ENCODE results near the gene ZNF827.

GRCh38 chr4:145819101-145819852 is 119.3 kb downstream of the ZNF827 start:
- TF ChIP-seq, protein P1, sequence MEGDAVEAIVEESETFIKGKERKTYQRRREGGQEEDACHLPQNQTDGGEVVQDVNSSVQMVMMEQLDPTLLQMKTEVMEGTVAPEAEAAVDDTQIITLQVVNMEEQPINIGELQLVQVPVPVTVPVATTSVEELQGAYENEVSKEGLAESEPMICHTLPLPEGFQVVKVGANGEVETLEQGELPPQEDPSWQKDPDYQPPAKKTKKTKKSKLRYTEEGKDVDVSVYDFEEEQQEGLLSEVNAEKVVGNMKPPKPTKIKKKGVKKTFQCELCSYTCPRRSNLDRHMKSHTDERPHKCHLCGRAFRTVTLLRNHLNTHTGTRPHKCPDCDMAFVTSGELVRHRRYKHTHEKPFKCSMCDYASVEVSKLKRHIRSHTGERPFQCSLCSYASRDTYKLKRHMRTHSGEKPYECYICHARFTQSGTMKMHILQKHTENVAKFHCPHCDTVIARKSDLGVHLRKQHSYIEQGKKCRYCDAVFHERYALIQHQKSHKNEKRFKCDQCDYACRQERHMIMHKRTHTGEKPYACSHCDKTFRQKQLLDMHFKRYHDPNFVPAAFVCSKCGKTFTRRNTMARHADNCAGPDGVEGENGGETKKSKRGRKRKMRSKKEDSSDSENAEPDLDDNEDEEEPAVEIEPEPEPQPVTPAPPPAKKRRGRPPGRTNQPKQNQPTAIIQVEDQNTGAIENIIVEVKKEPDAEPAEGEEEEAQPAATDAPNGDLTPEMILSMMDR (conservative IDR thresholded peaks at IDR 0.05; ENCODE audit: low read depth in 2 of 2), result no peak
- TF ChIP-seq, protein P2, sequence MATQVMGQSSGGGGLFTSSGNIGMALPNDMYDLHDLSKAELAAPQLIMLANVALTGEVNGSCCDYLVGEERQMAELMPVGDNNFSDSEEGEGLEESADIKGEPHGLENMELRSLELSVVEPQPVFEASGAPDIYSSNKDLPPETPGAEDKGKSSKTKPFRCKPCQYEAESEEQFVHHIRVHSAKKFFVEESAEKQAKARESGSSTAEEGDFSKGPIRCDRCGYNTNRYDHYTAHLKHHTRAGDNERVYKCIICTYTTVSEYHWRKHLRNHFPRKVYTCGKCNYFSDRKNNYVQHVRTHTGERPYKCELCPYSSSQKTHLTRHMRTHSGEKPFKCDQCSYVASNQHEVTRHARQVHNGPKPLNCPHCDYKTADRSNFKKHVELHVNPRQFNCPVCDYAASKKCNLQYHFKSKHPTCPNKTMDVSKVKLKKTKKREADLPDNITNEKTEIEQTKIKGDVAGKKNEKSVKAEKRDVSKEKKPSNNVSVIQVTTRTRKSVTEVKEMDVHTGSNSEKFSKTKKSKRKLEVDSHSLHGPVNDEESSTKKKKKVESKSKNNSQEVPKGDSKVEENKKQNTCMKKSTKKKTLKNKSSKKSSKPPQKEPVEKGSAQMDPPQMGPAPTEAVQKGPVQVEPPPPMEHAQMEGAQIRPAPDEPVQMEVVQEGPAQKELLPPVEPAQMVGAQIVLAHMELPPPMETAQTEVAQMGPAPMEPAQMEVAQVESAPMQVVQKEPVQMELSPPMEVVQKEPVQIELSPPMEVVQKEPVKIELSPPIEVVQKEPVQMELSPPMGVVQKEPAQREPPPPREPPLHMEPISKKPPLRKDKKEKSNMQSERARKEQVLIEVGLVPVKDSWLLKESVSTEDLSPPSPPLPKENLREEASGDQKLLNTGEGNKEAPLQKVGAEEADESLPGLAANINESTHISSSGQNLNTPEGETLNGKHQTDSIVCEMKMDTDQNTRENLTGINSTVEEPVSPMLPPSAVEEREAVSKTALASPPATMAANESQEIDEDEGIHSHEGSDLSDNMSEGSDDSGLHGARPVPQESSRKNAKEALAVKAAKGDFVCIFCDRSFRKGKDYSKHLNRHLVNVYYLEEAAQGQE (IDR thresholded peaks at IDR 0.05; ENCODE audit: unreplicated experiment), result no peak
- TF ChIP-seq POLR2AphosphoS5 (IDR thresholded peaks at IDR 0.05; ENCODE audit: low read depth) (no peak), CREB1 (CRISPR knock-in tag; IDR thresholded peaks at IDR 0.05; ENCODE audit: low read depth) (no peak)

All from GM23338 (cell line).